GM18517 (cell line): ENCODE data around the gene GBE1.
"Not testable (repeated sequence)": the region's sequence is repeated elsewhere in the genome, so short reads cannot be mapped to it uniquely, and the experiment has no call there.

Source experiments
- ATAC-seq: cut with Tn5 transposase; IDR thresholded peaks from one replicate; pipeline ENCODE4 v1.9.1; 2021; ENCODE audit warnings: mild to moderate bottlenecking, moderate library complexity; ENCODE audit not compliant: unreplicated experiment

The GBE1 gene

GRCh38 chr3:81545572-81545971, 215.9 kb downstream of the GBE1 start:
- ATAC-seq = no peak

GRCh38 chr3:81544385-81544784, 217.1 kb downstream of the GBE1 start:
- ATAC-seq = no peak

- no peak for ATAC-seq
Measured at GRCh38 chr3:81540787-81541186, 220.7 kb downstream of the GBE1 start.

- no peak for ATAC-seq
Measured at GRCh38 chr3:81531846-81532245, 229.6 kb downstream of the GBE1 start.

- ATAC-seq = no peak
Measured at GRCh38 chr3:81531263-81531662, 230.2 kb downstream of the GBE1 start.

GRCh38 chr3:81530180-81530939, 231.1 kb downstream of the GBE1 start:
- ATAC-seq = no peak

- ATAC-seq = no peak
Measured at GRCh38 chr3:81521855-81522254, 239.6 kb downstream of the GBE1 start.

GRCh38 chr3:81518945-81519344, 242.5 kb downstream of the GBE1 start:
- no peak for ATAC-seq

GRCh38 chr3:81516042-81516441, 245.4 kb downstream of the GBE1 start:
- no peak for ATAC-seq

- ATAC-seq = no peak
Measured at GRCh38 chr3:81513591-81513990, 247.9 kb downstream of the GBE1 start.

GRCh38 chr3:81503026-81503425, 258.4 kb downstream of the GBE1 start:
- ATAC-seq = no peak

- no peak for ATAC-seq
Measured at GRCh38 chr3:81502236-81502635, 259.2 kb downstream of the GBE1 start.

GRCh38 chr3:81500039-81500438, 261.4 kb downstream of the GBE1 start:
- ATAC-seq = peak; percentile 72

GRCh38 chr3:81497572-81498251, 263.7 kb downstream of the GBE1 start:
- ATAC-seq = no peak

- no peak for ATAC-seq
Measured at GRCh38 chr3:81496407-81497104, 264.9 kb downstream of the GBE1 start.

- not testable (repeated sequence) for ATAC-seq
Measured at GRCh38 chr3:81492471-81492870, 269.0 kb downstream of the GBE1 start.

GRCh38 chr3:81492040-81492439, 269.4 kb downstream of the GBE1 start:
- ATAC-seq = no peak

- ATAC-seq = peak; percentile 95
Measured at GRCh38 chr3:81490541-81491288, 270.7 kb downstream of the GBE1 start.

- peak; percentile 97 for ATAC-seq
Measured at GRCh38 chr3:81485444-81485865, 276.0 kb downstream of the GBE1 start.

- ATAC-seq = no peak
Measured at GRCh38 chr3:81484520-81484919, 276.9 kb downstream of the GBE1 start.

- no peak for ATAC-seq
Measured at GRCh38 chr3:81483046-81483445, 278.4 kb downstream of the GBE1 start.
